SK-N-SH treated with all-trans-retinoic acid at 6 μM for 48 hours (cell line): ENCODE results near the gene NOP16.

Experiments
- ATAC-seq: fragments of 200-7000 bp; cut with Tn5 transposase; 3 replicates; pipeline ENCODE4 v1.9.1; 2020; ENCODE audit warnings: mild to moderate bottlenecking, moderate library complexity
- BACH2 ChIP-seq: fragments of 250-450 bp; sonication (Bioruptor Pico); IDR thresholded peaks from 2 replicates; pipeline ENCODE4 v1.9.0; 2021; ENCODE audit warnings: mild to moderate bottlenecking, borderline replicate concordance
- CREB5 ChIP-seq: fragments of 250-450 bp; sonication (Bioruptor Pico); IDR thresholded peaks from 2 replicates; pipeline ENCODE4 v1.5.1; 2020; ENCODE audit warnings: low read depth, mild to moderate bottlenecking, moderate library complexity
- CSDC2 ChIP-seq: fragments of 250-450 bp; sonication (Bioruptor Pico); IDR thresholded peaks from 2 replicates; pipeline ENCODE4 v1.5.0; 2020; ENCODE audit warnings: mild to moderate bottlenecking, moderate library complexity
- CSRNP3 ChIP-seq: fragments of 250-450 bp; sonication (Bioruptor Pico); IDR thresholded peaks from 2 replicates; pipeline ENCODE4 v1.5.1; 2021; ENCODE audit warnings: mild to moderate bottlenecking, moderate library complexity
- ESRRG ChIP-seq: fragments of 250-450 bp; sonication (Bioruptor Pico); IDR thresholded peaks from 2 replicates; pipeline ENCODE4 v1.6.1; 2021; ENCODE audit warnings: mild to moderate bottlenecking
- GLIS3 ChIP-seq: fragments of 250-450 bp; sonication (Bioruptor Pico); IDR thresholded peaks from 2 replicates; pipeline ENCODE4 v1.5.0; 2020; ENCODE audit warnings: mild to moderate bottlenecking, moderate library complexity
- ISL1 ChIP-seq: fragments of 250-450 bp; sonication (Bioruptor Pico); IDR thresholded peaks from 2 replicates; pipeline ENCODE4 v2.1.2; 2022; ENCODE audit warnings: mild to moderate bottlenecking, moderate library complexity
- OSR1 ChIP-seq: fragments of 250-450 bp; sonication (Bioruptor Pico); IDR thresholded peaks from 2 replicates; pipeline ENCODE4 v1.8.0; 2022; ENCODE audit warnings: moderate library complexity, mild to moderate bottlenecking, inconsistent platforms
- POU6F1 ChIP-seq: fragments of 250-450 bp; sonication (Bioruptor Pico); IDR thresholded peaks from 2 replicates; pipeline ENCODE4 v1.8.0; 2021; ENCODE audit warnings: low read depth, mild to moderate bottlenecking, moderate library complexity, borderline replicate concordance
- PPARA ChIP-seq: fragments of 250-450 bp; sonication (Bioruptor Pico); IDR thresholded peaks from 2 replicates; pipeline ENCODE4 v1.5.0; 2020; ENCODE audit warnings: mild to moderate bottlenecking, borderline replicate concordance
- RARB ChIP-seq: fragments of 250-450 bp; sonication (Bioruptor Pico); IDR thresholded peaks from 2 replicates; pipeline ENCODE4 v1.8.0; 2021; ENCODE audit warnings: mild to moderate bottlenecking, moderate library complexity
- SNAI2 ChIP-seq: fragments of 250-450 bp; sonication (Bioruptor Pico); IDR thresholded peaks from 2 replicates; pipeline ENCODE4 v1.5.0; 2020; ENCODE audit warnings: mild to moderate bottlenecking, moderate library complexity
- TCF4 ChIP-seq: fragments of 250-450 bp; sonication (Bioruptor Pico); IDR thresholded peaks from 2 replicates; pipeline ENCODE4 v1.8.0; 2021; ENCODE audit warnings: mild to moderate bottlenecking, moderate library complexity, borderline replicate concordance
- TOX ChIP-seq: fragments of 250-450 bp; sonication (Bioruptor Pico); IDR thresholded peaks from 2 replicates; pipeline ENCODE4 v1.8.0; 2021; ENCODE audit warnings: mild to moderate bottlenecking, moderate library complexity, borderline replicate concordance
- TSHZ2 ChIP-seq: fragments of 250-450 bp; sonication (Bioruptor Pico); IDR thresholded peaks from 2 replicates; pipeline ENCODE4 v1.5.0; 2020; ENCODE audit warnings: mild to moderate bottlenecking, moderate library complexity
- ZC3H10 ChIP-seq: fragments of 250-450 bp; sonication (Bioruptor Pico); IDR thresholded peaks from 2 replicates; pipeline ENCODE4 v1.5.1; 2021; ENCODE audit warnings: mild to moderate bottlenecking, moderate library complexity
- ZFP30 ChIP-seq: fragments of 450-650 bp; formaldehyde crosslinking; IDR thresholded peaks from 2 replicates; pipeline ENCODE4 v1.5.0; 2022; ENCODE audit warnings: mild to moderate bottlenecking, moderate library complexity
- ZNF565 ChIP-seq: fragments of 450-650 bp; formaldehyde crosslinking; conservative IDR thresholded peaks from 2 replicates; pipeline ENCODE4 v1.5.0; 2020; ENCODE audit warnings: low read depth, mild to moderate bottlenecking, moderate library complexity
- ZNF70 ChIP-seq: fragments of 450-650 bp; formaldehyde crosslinking; IDR thresholded peaks from 2 replicates; pipeline ENCODE4 v1.5.0; 2020; ENCODE audit warnings: mild to moderate bottlenecking, moderate library complexity
- ZNF8 ChIP-seq: fragments of 450-650 bp; formaldehyde crosslinking; IDR thresholded peaks from 2 replicates; pipeline ENCODE4 v1.5.0; 2020; ENCODE audit warnings: mild to moderate bottlenecking, moderate library complexity

Gene NOP16

GRCh38 chr5:176334031-176334770, 54.2 kb downstream of the NOP16 start:
- TF ChIP-seq SNAI2 (CRISPR knock-in tag): no peak
- TF ChIP-seq ZC3H10 (CRISPR knock-in tag): no peak
- TF ChIP-seq ISL1 (CRISPR knock-in tag): no peak
- no peak for TF ChIP-seq TOX (CRISPR knock-in tag)
- no peak for TF ChIP-seq TSHZ2 (CRISPR knock-in tag)
- TF ChIP-seq POU6F1 (CRISPR knock-in tag): no peak
- TF ChIP-seq BACH2 (CRISPR knock-in tag): no peak
- TF ChIP-seq ESRRG (CRISPR knock-in tag): no peak
- TF ChIP-seq CREB5 (CRISPR knock-in tag): no peak
- TF ChIP-seq PPARA (CRISPR knock-in tag): no peak
- no peak for TF ChIP-seq ZNF565 (CRISPR knock-in tag)
- TF ChIP-seq OSR1: no peak
- no peak for TF ChIP-seq GLIS3 (CRISPR knock-in tag)
- no peak for TF ChIP-seq CSRNP3 (CRISPR knock-in tag)
- no peak for TF ChIP-seq CSDC2 (CRISPR knock-in tag)
- TF ChIP-seq ZFP30 (CRISPR knock-in tag): no peak
- TF ChIP-seq ZNF8: no peak
- TF ChIP-seq TCF4 (CRISPR knock-in tag): no peak
- TF ChIP-seq ZNF70 (CRISPR knock-in tag): no peak
- TF ChIP-seq RARB (CRISPR knock-in tag): no peak
- TF ChIP-seq, all 23 proteins: peak for 0

More at GRCh38 chr5:176334031-176334770, 54.2 kb downstream of the NOP16 start:
- no peak for ATAC-seq
